ENCODE results near the gene FGFR2.

Gene FGFR2

DNA sequence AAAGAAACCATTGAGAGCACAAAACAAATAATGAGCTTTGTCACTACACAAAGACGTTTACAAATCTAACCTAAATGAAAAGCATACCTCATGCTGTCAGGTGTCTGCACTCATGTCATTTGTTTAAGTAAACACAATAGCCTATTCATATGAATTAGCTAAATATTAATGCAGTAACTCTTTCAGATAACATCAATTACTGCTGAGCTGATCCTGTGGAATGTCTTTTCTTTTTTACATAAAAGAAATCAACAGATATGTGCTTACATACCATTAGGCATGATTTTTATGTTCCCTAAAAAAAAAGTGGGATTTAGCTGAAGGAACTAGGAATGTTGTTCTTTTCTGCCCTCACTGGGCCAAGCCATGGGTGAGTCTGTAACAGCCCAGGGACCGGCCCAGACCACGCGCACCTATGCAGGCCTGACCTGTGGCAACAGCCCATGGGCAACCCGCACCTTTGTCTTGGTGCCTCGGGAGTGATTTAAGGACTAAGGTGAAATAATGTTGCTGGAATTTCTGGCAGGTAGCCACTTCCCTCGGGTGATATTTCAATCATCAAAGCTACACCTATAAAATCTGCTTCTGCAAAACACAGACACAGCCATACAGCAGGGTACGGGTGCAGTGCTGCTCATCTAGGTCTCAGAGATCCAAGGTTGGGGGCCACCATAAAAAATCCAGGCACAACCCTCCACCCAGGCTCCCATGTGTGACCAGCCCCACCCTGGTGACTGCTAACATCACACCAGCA lies 44.6 kb downstream of the FGFR2 start:
- no peak for DNase-seq (ENCODE audit: low read depth in 2 of 2)

DNA sequence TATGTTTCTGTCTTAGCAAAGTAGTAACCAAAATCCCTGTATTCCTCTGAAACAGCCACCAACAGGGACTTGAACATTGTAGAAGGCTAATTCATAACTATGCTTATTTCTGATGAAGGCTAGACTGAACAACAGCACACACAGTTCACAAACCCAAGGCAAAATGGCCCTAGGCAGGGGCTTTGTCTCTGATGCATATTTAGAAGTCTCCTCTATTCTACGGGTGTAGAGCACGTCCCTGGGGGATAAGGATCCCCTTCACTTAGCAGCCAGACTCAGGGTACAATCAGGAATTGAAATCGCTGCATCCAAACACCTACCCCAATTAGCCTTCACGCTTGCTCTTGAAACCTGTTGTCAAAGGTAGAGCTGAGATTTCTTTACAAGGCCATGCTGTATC lies 45.5 kb downstream of the FGFR2 start:
- DNase-seq (ENCODE audit: low read depth in 2 of 2), result no peak

DNA sequence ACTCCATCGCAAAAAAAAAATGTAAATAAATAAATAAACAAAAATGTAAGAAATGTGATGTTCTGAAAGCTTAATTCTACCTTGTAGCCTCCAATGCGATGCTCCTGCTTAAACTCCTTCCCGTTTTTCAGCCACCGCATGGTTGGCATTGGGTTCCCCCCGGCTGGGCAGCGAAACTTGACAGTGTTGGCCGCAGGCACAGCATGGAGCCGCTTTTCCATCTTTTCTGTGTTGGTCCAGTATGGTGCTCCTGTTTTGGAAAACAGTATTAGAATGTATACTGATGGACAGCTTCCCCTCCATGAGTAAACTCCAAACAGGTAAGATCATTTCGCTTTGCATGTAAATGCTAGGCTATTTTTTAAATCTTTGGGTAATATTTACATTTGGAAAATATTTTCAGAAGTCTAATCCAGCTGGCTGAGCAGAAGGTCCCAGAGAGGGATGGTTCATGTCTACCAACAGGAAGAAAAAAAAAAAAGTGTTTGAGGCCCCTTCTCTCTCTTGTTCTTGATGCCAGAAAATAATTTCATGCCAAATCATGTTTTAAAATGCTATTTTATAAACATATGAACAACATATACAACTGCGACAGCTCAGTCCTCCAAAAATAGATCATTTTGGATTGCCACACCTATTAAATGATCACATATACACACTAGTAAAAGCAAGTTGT lies 46.9 kb downstream of the FGFR2 start:
- DNase-seq (ENCODE audit: low read depth in 2 of 2), result no peak

DNA sequence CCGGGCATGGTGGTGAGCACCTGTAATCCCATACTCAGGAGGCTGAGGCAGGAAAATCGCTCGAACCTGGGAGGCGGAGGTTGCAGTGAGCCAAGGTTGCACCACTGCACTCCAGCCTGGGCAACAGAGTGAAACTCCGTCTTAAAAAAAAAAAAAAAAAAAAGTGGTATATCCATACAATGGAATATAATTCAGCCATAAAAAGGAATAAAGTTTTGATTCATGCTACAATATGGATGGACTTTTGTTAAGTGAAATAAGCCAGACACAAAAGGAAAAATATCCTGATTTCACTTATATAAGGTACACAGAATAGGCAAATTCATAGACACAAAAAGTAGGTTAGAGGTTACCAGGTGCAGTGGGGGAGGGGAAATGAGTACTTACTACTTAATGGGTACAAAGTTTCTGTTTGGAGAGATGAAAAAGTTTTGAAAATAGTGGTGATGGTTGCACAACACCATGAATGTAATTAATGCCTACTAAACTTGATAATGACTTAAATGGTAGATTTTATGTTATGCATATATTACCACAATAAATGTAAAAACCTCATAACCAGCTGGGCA lies 53.9 kb downstream of the FGFR2 start:
- DNase-seq (ENCODE audit: low read depth in 2 of 2), result no peak

DNA sequence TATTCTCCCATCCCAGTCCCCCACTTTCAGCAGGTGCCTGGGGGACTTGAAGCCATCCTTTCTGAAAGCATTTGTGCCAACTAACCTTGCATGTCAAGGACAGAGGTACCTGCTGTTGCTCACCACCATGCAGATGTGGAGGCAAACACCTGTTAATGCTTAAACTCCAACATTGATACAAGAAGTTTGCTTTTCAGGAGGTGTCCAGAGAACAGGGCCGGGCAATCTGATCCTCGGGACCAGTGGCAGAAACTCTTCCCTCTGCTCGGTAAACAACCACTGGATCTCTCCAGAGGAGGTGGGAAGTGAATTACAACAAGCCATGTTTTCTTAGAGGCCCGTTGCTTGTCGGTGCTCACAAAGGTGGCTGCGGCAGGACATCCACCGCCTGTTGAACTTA lies 54.7 kb downstream of the FGFR2 start:
- no peak for DNase-seq (ENCODE audit: low read depth in 2 of 2)

DNA sequence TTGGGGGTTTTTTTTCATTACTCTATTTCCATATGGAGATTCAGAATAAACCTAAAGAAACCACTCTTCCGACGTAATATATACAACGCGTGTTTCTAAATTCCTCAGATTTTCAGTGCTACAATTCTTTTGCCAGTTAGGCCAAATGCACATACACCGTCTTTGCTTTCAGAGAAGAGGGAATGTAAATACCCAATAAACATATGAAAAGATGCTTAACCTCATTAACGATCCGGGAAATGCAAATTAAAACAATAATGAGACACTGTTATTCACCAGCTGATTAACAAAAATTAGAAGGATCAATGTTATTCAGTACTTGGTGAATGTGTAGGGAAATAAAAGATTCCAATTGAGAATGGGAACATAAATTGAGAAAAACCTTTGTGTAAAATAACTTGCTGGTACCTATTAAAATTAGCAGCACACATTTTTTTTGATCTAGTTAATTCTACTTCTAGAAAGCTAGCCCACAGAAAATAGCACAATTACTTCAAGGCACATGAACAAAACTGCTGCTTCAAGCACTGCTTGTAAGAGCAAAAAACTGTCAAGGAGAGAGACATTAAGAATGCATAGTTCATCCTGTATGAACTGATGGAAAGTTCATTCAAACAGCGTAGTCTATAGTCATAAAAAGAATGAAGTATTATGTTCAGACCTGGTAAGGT lies 56.7 kb downstream of the FGFR2 start:
- no peak for DNase-seq (ENCODE audit: low read depth in 2 of 2)

DNA sequence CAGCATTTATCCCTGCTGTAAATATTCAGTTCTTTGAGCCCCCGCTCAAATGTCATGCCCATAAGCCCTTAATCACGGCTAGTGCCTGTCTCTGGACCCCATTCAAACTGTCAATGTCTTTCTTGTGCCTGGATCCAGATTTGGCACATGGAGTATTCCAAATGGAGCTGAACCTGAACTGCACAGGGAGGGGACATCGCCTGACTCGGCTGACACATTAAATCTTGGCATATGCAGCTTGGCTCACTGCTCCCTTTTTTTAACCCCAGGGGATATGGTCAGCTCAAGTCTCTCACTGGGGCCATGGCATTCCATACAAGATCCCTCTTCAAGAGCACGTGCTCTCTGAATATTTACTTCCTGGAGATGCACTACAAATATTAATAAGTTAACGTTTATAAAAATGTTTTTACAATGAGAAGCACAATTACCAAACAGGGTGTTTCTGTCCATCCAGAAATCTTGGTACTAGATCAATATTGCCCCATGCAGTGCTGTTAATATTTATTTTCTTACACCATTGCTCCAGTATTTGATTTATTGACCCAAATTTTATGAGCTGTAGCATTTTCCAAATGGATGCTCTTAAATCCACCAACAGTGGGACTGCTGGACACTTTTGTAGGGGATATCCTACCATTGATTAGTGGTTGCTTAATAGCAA lies 57.4 kb downstream of the FGFR2 start:
- no peak for DNase-seq (ENCODE audit: low read depth in 2 of 2)

DNA sequence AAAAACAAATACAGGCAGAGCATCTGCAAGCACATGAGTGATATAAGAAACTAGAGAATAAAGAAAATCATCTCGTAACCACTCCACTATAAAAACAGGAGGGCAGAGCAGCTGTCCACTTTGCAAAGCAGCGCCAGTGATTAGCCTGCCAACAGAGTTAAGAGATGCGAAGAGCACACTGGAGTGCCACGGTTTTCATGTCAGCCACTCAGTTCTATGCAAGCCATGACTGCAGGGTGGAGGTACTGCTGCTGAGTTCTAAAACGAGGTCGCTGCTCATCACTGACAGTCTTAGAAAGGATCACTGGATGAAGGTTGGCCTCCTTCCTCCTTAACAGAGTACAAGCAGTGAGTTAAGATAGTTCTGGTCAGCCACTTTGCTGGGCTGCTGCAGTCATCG lies 58.5 kb downstream of the FGFR2 start:
- DNase-seq (ENCODE audit: low read depth in 2 of 2), result no peak

DNA sequence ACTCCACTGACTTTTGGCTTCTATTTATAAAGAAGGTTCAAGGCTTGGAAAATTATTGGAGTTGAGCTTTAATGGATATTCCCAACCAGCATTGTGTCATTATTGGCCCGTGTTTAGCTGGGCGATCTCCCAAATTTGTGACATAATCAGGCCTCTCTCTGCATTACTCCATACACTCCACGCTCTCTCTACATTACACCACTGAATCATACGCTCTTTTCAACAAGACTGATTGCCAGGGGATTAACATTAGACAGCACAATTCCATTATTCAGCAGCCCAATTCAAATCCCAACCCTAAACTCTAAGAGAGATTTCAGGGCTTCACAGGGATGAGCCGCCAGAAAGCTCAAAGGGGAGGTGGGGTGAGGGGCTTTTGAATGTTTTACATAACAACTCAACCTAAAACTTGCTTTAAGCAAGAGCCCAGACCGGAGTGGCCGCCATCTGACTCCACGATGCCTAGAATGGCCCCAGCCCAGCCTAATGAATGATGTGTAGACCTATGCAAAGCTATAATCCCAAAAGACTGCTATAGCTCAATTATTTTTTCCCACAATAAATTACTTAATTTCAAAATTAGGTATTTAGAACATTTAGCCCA lies 61.8 kb downstream of the FGFR2 start:
- DNase-seq (ENCODE audit: low read depth in 2 of 2), result no peak

DNA sequence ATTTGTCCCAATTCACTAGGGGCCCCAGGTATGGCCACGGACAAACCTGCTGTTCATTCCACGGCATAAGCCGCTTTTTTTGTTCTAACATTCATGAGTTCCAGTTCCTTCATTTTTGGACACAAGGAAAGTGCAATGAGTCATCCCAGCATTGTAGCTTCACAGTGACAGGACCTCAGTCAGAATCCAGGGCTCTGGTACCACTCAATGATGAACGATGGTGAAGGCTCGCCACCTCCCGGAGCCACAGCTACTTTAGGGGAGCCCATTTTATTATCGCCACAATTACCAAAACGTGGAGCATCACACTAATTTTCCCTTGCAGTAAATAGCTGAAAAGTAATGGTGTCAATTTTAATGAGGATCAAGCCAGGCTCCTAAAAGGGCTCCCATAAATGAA lies 62.9 kb downstream of the FGFR2 start:
- DNase-seq (ENCODE audit: low read depth in 2 of 2), result no peak

DNA sequence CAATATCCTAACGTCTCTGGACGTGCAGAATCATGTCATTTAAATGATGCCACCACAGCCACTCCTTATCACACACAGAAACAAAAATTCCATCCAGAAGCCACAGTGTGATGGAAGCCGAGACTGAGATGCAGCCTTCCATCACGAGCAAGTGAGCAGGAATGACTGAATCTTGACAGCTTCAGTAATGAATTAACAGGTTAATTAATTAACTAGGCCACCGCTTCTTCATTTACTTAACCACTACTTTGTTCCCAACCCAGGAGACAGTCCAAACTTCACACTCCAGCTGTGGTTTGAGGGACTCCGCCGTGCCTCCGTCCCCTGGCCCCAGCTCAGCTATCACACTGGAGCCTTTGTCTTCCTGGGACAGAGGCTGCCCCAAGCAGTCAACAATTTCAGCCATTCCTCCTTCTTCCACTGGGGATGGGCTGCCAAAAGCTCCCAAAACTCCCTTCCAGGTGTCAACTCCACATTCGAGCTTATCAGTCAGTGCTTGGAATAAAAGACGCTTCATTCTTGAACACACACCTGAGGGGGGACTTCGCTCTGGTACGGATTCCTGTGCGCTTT lies 65.9 kb downstream of the FGFR2 start:
- no peak for DNase-seq (ENCODE audit: low read depth in 2 of 2)

DNA sequence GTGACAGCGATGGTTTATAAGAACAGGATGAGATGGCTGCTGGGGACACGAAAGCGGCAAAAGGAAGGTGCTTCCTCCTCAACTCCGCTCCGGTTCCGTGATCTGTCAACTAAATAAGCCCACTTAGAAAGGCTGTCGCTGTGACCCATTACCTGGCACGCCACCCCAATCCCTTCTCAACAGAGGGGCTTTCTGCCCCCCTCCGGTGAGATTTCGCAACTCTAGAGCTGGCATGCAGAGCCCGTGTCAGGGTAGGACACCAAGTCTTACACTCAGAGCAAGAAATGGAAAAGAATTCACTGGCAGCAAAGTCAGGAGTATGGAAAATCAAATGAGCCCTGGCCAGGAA lies 66.4 kb downstream of the FGFR2 start:
- DNase-seq (ENCODE audit: low read depth in 2 of 2), result no peak

DNA sequence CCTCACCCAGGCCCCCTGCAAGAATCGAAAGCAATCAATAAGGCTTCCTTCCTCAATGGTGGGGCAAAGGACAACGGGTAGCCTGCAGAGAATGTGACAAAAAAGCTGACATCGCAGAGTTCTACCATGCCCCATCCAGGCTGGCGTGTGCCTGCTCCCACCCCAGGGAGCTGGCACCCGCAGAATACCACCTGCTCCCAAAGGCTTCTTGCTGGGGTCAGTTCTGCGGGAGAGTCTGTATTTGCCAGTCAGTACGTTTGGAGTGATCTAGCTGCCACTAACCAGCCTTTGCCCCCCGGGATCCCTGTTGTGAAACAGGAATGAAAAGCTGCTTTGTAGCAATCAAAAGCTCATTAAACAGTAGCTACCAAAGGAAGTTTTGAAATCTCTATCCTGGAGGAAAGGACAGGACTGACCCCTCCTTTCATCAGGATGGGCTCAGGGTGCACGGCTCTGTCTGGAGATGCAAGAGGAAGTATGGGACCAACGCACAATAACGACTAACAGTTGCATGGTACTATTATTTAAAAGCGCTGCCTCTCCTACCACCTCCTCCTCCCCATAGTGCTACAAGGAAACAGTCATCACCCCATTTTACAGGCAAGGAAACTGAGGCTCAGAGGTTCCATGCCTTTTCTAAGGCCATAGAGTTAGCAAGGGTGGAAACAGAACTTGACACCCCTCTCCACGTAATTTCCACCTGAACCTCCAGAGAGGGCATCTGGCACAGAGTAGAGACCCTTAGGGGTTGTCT lies 67.0 kb downstream of the FGFR2 start:
- no peak for DNase-seq (ENCODE audit: low read depth in 2 of 2)

DNA sequence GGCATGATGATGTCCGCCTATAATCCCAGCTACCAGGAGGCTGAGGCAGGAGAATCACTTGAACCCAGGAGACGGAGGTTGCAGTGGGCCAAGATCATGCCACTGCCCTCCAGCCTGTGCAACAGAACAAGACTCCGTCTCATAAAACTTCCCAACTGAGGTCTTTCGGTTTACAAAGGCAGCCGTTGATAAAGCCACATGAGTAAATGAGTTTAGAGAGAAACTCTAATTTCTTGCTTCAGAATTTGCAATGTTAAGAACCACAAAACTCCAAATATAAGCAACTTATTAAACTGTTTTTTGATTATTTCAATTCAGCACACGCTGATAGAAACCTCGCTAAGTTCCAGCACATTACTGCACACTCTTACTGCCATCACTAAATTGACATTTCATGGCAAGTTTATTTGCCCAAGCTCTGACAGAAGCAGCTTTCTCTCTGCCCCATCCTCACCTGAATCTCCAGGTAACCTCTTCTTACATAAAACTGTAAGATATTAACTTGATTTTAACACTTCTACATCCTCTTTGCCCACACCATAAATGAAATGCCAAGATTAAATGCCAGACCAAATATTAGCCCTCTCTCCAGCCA lies 67.7 kb downstream of the FGFR2 start:
- no peak for DNase-seq (ENCODE audit: low read depth in 2 of 2)

DNA sequence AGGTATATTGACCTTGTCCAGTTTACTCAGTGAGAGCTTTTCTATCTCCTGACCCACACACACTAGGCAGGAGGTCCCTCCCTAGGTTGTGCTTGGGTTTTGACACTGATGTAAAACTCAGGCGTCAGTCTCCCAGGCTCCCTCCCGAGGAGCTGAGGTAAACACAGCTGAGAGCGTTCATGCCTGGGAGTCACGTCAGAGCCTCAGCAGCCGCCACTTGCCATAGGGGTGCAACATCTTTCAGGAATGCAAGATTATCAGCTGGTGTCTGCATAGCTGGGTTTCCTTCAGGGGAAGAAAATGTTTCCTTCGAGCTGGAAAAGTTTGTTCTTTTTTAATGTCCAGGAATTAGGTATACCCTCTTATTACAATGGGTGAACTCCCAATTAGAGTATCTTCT lies 70.6 kb downstream of the FGFR2 start:
- DNase-seq (ENCODE audit: low read depth in 2 of 2), result no peak

DNA sequence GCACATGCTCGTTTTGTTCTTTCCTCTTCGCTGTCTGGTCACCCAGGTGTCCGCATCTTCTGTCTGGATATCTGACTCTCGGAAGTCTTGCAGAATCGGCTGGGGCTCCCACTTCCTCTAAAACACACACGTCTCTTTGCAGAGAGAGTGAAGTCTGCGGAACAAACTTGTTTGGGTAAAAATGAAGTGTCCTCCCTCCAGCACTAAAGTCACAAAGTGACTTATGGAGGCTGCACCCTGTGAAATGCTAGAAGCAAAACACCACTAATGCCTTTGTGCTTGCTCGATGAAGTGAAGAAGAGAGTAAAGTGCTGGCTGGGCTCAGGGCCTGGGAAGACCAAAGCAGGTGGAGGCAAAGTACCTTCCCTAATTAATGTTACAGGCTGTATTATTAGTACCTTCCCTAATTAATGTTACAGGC lies 71.4 kb downstream of the FGFR2 start:
- DNase-seq (ENCODE audit: low read depth in 2 of 2), result no peak

DNA sequence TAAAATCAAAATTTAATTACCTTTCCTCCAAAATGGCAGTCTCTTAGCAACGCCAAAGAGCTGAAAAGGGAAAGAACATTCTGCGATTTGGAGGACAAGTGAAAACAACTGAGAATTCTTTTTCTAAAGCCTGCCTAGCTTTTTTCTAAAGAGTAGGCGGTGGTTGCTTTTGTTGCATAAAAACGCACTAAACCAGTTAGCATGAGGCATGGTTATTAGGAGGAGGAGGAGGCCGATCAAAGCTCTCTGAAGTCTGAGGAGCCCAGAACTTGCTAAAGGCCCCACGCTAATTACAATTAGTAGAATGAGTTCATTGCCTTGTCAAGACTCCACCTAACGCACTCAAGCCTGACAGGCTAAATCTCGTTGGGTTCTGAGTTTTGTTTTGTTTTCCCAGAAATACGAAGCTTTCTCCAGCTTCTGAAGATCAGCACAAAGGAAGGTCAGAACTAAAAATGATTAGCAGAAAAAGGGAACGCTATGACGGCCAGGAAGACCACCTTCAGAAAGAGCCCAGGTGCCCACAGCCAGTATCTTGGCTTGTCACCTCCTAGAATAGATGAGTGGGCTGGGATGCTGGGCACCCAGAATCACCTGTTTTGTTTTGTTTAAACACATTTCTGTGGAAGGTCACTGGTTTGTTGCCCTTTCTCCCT lies 72.0 kb downstream of the FGFR2 start:
- DNase-seq (ENCODE audit: low read depth in 2 of 2), result no peak

DNA sequence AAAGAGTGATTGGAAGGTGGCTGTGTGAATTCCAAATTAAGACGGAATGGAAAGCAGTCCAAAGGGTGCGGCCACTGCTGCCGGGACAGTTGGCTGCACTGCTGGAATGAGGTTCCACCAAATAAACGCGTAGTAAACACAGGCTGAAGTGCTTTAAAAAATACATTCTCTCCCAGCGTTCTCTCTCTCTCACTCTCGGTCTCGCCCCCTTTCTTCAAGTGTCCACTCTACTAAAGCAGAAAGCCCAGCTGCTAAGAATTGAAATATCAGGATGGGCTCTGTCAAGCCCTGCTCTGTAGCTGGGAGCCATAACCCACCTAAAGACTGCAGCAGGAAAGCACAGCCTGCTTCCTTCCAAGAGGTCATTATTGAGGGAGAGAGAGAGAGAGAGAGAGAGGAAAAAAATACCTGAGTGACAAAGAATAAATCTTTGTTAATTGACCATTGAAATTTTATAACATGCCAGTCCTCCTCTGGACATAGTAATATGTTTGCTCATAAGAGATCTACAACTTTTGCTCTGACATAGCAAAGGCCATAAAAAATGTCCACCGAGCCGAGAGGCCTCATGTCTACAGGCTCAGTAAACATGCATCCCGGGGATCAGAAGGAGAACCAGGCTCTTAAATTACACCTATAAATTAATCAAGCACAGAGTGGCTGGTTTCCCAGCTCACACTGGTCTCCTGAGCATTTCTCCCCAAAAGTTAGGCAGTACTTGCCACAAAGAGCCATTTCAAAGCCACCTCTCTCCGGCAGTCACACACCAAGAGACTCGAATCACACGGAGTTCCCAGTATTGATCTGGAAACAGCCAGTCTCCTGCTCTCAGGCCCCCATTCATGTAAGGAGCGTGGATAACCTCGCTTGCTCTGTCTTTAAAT lies 72.8 kb downstream of the FGFR2 start:
- DNase-seq (ENCODE audit: low read depth in 2 of 2), result no peak
